Activated B cell treated with CpG ODN at 0.5 μM for 24 hours (primary cell): ENCODE results near the gene MROH8. TPM values are rescaled to one million over a fixed set of nuclear protein-coding genes. Genes with fewer than 3 reads are reported as not detected.
A peak's percentile ranks its signal among the peaks of the same experiment; 100 is the strongest.

Experiments
- ATAC-seq: fragments of 200-7000 bp; cut with Tn5 transposase; one replicate; pipeline ENCODE4 v1.10.0; 2021; ENCODE audit warnings: low read depth, mild to moderate bottlenecking, moderate library complexity
- CTCF ChIA-PET: fragments of 350-600 bp; sonication (Branson Sonifier 250); formaldehyde crosslinking; loops from one replicate; lab custom pipeline; 2021; ENCODE audit warnings: antibody characterized with exemption; lab: Charles Lee
- POLR2A ChIA-PET: fragments of 350-600 bp; sonication (Branson Sonifier 250); formaldehyde crosslinking; loops from one replicate; lab custom pipeline; 2021; ENCODE audit warnings: antibody characterized with exemption; lab: Charles Lee
- DNase-seq: peaks from one replicate; pipeline ENCODE4 v3.0.0; 2022
- H3K27ac Mint-ChIP-seq: one replicate; pipeline ENCODE4 v1.8.0; 2020; ENCODE audit warnings: mixed read lengths
- H3K27me3 Mint-ChIP-seq: one replicate; pipeline ENCODE4 v1.8.0; 2021; ENCODE audit warnings: mixed read lengths
- H3K36me3 Mint-ChIP-seq: one replicate; pipeline ENCODE4 v1.8.0; 2021; ENCODE audit warnings: low read depth, mixed read lengths
- H3K4me1 Mint-ChIP-seq: one replicate; pipeline ENCODE4 v1.8.0; 2021; ENCODE audit warnings: mixed read lengths
- H3K4me3 Mint-ChIP-seq: one replicate; pipeline ENCODE4 v1.8.0; 2020; ENCODE audit warnings: mild to moderate bottlenecking, mixed read lengths
- H3K9me3 Mint-ChIP-seq: one replicate; pipeline ENCODE4 v1.8.0; 2020; ENCODE audit warnings: mixed read lengths
- intact Hi-C: fragments of 100-400 bp; cut with micrococcal nuclease; formaldehyde crosslinking; loops from one replicate; pipeline ENCODE4 v1.15.1; 2024
- total RNA-seq: library from RNA; stranded (reverse); gene quantifications from 2 replicates; pipeline ENCODE4 v1.2.3, GENCODE V29; 2022
- TF ChIP-seq, protein P1 (sequence below): fragments of 200-600 bp; IDR thresholded peaks from one replicate; pipeline ENCODE4 v1.8.0; 2022; ENCODE audit warnings: antibody characterized with exemption, mild to moderate bottlenecking

The MROH8 gene
- total RNA-seq, 1 donor from 2014 or later: 5.9 TPM

- ATAC-seq (no peak), DNase-seq (no peak)
- POLR2A ChIA-PET: no interaction called here
- peaks cover 51% of the 10 kb centered on the region for H3K4me1 Mint-ChIP-seq
- H3K4me3 Mint-ChIP-seq: no peak overlapping the region
- intact Hi-C loops: loop anchor here (2.0 to 5.0 kb wide), 3 partner anchors 15 to 798 kb away; partner anchors contain the start of genes MROH8 and RPN2
- TF ChIP-seq, protein P1, sequence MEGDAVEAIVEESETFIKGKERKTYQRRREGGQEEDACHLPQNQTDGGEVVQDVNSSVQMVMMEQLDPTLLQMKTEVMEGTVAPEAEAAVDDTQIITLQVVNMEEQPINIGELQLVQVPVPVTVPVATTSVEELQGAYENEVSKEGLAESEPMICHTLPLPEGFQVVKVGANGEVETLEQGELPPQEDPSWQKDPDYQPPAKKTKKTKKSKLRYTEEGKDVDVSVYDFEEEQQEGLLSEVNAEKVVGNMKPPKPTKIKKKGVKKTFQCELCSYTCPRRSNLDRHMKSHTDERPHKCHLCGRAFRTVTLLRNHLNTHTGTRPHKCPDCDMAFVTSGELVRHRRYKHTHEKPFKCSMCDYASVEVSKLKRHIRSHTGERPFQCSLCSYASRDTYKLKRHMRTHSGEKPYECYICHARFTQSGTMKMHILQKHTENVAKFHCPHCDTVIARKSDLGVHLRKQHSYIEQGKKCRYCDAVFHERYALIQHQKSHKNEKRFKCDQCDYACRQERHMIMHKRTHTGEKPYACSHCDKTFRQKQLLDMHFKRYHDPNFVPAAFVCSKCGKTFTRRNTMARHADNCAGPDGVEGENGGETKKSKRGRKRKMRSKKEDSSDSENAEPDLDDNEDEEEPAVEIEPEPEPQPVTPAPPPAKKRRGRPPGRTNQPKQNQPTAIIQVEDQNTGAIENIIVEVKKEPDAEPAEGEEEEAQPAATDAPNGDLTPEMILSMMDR: no peak
- H3K36me3 Mint-ChIP-seq: peaks cover 69% of the 10 kb centered on the region
- CTCF ChIA-PET: interaction anchor here (5.5 to 5.9 kb wide), 2 partner anchors 16 to 340 kb away, joined by 48 read pairs; partner anchors contain the start of genes MROH8 and RPN2
- no peaks in the 10 kb centered on the region for H3K9me3 Mint-ChIP-seq
- no peaks in the 10 kb centered on the region for H3K27me3 Mint-ChIP-seq
- no peak overlapping the region for H3K27ac Mint-ChIP-seq
Measured at GRCh38 chr20:37193821-37194220, 14.5 kb upstream of the MROH8 start.

DNA sequence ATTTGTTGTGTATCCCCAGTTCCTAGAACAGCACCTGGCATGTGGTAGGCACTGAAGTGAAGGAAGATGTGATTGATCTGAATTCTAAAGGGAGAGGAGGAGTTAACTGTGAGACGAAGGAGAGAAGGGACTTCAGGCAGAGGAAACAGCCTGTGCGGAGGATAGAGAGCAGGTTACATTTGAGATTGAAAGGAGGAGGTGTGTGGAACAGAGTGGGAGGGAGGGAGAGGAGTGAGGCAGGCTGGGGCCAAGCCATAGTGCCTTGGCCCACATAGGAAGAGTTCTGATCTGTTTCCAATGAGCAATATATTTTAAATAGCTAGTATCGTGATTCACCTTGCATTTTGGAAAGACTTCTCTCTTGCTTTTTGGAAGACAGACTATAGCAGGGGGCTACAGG lies 13.9 kb upstream of the MROH8 start:
- Mint-ChIP-seq H3K36me3 (peaks cover 68% of the 10 kb centered on the region), H3K4me3 (no peak overlapping the region), H3K9me3 (no peaks in the 10 kb centered on the region), H3K27ac (no peak overlapping the region), H3K27me3 (no peaks in the 10 kb centered on the region), H3K4me1 (peaks cover 54% of the 10 kb centered on the region)
- TF ChIP-seq, protein P1: no peak
- CTCF ChIA-PET: interaction anchor here (1.1 to 5.9 kb wide), 3 partner anchors 15 to 341 kb away, joined by 3 to 48 read pairs (median 48); partner anchors contain the start of genes MROH8, RBL1 and RPN2
- ATAC-seq: no peak
- POLR2A ChIA-PET: interaction anchor here (5.1 kb wide), 1 partner anchor 15 kb away, joined by 29 read pairs; the partner anchor contains the start of genes MROH8 and RPN2
- no peak for DNase-seq
- intact Hi-C loops: loop anchor here (5.0 kb wide), 1 partner anchor 799 kb away; no protein-coding TSS in a partner anchor

DNA sequence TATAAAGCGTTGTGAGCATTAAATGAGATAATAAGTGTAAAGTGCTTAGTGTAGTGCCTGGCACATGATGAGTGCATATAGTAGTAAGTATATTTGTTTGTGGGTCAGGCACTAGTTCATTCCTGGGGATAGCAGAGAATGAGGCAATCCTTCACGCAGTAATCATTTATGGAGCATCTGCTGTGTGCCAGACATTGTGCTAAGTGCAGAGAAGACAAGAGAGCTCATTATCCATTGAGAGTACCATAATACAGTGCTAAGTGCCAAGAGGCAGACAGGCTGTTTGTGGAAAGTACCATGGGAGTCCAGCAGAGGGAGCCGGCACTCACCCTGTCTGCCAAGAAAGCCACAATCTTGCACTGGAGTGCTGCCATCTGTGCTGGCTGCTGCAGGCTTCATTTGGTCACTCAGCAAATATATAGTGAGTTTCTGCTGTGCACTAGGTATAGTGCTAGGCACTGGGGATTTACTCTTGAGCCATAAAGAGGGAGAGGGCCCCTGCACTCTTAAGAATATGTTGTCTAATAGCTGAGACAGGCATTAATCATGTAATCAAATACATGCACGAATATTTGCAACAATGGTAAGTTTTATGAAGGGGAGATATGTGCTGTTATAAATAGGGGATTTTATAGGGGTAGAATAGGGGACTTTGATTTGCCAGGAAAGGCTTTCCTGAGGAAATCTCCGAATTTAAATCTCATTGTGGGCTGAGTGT lies 12.9 kb upstream of the MROH8 start:
- H3K27me3 Mint-ChIP-seq: no peaks in the 10 kb centered on the region
- H3K9me3 Mint-ChIP-seq: no peaks in the 10 kb centered on the region
- peaks cover 57% of the 10 kb centered on the region for H3K4me1 Mint-ChIP-seq
- H3K27ac Mint-ChIP-seq: no peak overlapping the region
- intact Hi-C loops: loop anchor here (1.0 to 5.0 kb wide), 2 partner anchors 184 to 800 kb away; no protein-coding TSS in a partner anchor
- DNase-seq (peak; percentile 46), ATAC-seq (peak; percentile 84)
- H3K4me3 Mint-ChIP-seq: no peak overlapping the region
- ChIA-PET CTCF (interaction anchor here (0.7 to 5.9 kb wide), 9 partner anchors 9 to 342 kb away, joined by 3 to 48 read pairs (median 4); partner anchors contain the start of genes MROH8, RBL1 and RPN2), POLR2A (interaction anchor here (0.7 to 5.1 kb wide), 2 partner anchors 14 to 1358 kb away, joined by 8 to 29 read pairs; partner anchors contain the start of genes MROH8 and RPN2)
- peaks cover 71% of the 10 kb centered on the region for H3K36me3 Mint-ChIP-seq
- TF ChIP-seq, protein P1: peak; percentile 54

GRCh38 chr20:37190354-37191112 lies 11.2 kb upstream of the MROH8 start:
- H3K4me1 Mint-ChIP-seq: peaks cover 55% of the 10 kb centered on the region
- intact Hi-C loops: loop anchor here (5.0 kb wide), 1 partner anchor 802 kb away; no protein-coding TSS in a partner anchor
- no peak for DNase-seq
- no peaks in the 10 kb centered on the region for H3K9me3 Mint-ChIP-seq
- no peak for ATAC-seq
- peaks cover 71% of the 10 kb centered on the region for H3K36me3 Mint-ChIP-seq
- no peak overlapping the region for H3K4me3 Mint-ChIP-seq
- no peaks in the 10 kb centered on the region for H3K27me3 Mint-ChIP-seq
- ChIA-PET POLR2A (interaction anchor here (0.6 to 5.1 kb wide), 3 partner anchors 12 to 185 kb away, joined by 3 to 29 read pairs (median 4); partner anchors contain the start of genes MROH8 and RPN2), CTCF (interaction anchor here (1.5 to 5.9 kb wide), 8 partner anchors 9 to 868 kb away, joined by 3 to 48 read pairs (median 4); partner anchors contain the start of genes MROH8 and RPN2)
- TF ChIP-seq, protein P1: no peak
- peak overlapping the region; percentile 9 for H3K27ac Mint-ChIP-seq
